Choroid plexus epithelial cell (primary cell): ENCODE data around the gene TGFA.

Experiments used
- DNase-seq: peaks from one replicate; pipeline ENCODE4 v3.0.0-alpha.2; 2010; ENCODE audit warnings: low read depth
- H3K4me3 ChIP-seq: 2 replicates; pipeline ENCODE4 v1.5.1; 2011; ENCODE audit warnings: low read depth, mild to moderate bottlenecking, control low read depth, low read length, moderate library complexity
- TF ChIP-seq, protein P1 (sequence below): conservative IDR thresholded peaks from 2 replicates; pipeline ENCODE4 v1.5.1; 2011; ENCODE audit warnings: low read depth, mild to moderate bottlenecking, control low read depth, inconsistent platforms, low read length, moderate library complexity

TGFA gene

DNA sequence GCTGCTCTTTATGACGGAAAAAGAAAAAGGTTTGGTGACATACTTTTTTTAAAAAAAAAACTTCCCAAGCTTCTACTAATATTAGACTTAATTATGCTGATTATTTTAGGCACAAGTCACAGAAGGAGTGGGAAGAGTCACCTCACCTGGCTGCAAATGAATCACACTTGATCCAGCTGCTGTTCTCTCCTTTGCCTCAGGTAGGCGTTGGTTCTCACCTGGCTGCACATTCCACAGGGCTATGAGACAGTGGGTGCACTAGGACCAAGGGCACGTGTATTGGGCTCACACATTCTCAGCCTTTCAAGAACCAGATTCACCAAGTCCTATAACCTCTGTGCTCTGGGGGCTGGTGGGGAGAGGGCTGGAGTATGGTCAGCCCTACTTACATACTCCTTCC is 93.3 kb downstream of the TGFA start:
- no peak overlapping the region for H3K4me3 ChIP-seq
- no peak for DNase-seq
- TF ChIP-seq, protein P1, sequence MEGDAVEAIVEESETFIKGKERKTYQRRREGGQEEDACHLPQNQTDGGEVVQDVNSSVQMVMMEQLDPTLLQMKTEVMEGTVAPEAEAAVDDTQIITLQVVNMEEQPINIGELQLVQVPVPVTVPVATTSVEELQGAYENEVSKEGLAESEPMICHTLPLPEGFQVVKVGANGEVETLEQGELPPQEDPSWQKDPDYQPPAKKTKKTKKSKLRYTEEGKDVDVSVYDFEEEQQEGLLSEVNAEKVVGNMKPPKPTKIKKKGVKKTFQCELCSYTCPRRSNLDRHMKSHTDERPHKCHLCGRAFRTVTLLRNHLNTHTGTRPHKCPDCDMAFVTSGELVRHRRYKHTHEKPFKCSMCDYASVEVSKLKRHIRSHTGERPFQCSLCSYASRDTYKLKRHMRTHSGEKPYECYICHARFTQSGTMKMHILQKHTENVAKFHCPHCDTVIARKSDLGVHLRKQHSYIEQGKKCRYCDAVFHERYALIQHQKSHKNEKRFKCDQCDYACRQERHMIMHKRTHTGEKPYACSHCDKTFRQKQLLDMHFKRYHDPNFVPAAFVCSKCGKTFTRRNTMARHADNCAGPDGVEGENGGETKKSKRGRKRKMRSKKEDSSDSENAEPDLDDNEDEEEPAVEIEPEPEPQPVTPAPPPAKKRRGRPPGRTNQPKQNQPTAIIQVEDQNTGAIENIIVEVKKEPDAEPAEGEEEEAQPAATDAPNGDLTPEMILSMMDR: no peak

- no peak for DNase-seq
- TF ChIP-seq, protein P1: no peak
- no peak overlapping the region for H3K4me3 ChIP-seq
Measured at GRCh38 chr2:70458661-70459060, 95.0 kb downstream of the TGFA start.

GRCh38 chr2:70456585-70457495 is 96.8 kb downstream of the TGFA start:
- TF ChIP-seq, protein P1: no peak
- no peak for DNase-seq
- no peak overlapping the region for H3K4me3 ChIP-seq

DNA sequence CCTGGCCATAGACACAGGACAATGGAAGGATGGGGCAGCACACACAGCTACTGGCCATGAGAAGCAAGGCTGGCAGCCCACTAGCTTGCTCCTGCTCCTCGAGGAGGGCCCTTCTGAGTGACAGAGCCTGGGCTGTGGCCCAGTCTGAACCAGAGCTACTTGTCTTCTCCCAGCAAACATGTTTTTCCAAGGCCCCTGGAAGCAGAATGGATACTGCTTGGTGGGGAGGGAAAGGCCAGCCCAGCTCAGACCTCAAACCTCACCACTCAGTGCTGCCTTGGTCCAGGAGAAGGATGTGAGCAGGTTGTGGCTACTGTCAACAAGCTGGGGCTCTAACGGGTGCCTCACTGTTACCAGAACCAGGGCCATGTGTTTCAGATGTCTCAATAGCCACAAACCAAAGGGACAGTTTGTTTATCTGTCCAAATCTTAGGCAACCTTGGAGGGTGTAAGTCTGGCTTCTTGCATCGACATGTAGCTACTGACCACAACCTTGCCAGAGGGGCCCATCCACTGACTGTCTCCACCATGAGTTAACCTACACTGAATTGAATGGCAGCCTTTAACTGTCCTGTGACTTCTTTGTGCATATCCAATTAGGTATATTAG is 98.6 kb downstream of the TGFA start:
- TF ChIP-seq, protein P1: no peak
- no peak overlapping the region for H3K4me3 ChIP-seq
- DNase-seq: no peak

- DNase-seq: no peak
- TF ChIP-seq, protein P1: no peak
- H3K4me3 ChIP-seq: no peak overlapping the region
Measured at GRCh38 chr2:70450641-70451250, 102.9 kb downstream of the TGFA start.

DNA sequence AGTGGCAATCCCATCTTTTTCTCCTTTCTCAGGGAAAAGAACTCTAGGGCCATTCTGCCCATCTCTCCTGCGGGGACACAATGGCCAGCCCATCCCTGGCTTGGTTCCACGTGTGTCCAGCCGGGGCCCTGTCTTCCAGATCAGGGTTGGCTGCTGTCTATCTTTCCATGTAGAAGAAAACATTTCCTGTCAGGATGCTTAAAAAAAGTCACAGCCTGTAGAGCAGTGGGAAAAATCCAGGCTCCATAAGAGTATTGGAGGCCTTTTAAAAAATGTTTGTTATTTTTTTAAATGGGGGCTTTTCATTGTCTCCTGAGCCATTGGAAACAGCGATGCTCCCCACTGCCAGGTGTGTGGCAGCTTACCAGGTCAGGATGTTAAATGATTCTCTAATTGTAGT is 105.6 kb downstream of the TGFA start:
- no peak overlapping the region for H3K4me3 ChIP-seq
- TF ChIP-seq, protein P1: no peak
- DNase-seq: no peak

DNA sequence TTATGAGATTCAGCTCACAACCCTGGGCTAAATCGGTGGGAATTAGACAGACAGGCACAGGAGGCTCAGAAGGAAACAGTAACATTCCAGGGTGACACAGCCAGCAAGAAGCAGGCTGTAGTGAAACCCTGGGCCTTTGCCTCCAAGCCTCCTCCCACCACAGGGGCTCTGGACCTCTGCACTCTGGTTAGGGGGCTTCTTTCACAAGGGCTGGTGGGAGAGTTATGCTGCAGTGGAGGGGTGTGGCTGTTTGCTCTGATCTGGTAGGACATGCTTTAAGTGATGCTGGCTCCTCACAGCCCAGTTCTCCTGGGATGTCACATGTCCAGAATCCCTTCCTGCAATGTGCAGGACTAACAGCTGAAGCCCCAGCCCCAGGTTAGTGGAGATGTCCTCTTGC is 109.9 kb downstream of the TGFA start:
- no peak overlapping the region for H3K4me3 ChIP-seq
- DNase-seq: no peak
- TF ChIP-seq, protein P1: no peak
